ENCODE data around the gene PLXNB3.

Gene PLXNB3

DNA sequence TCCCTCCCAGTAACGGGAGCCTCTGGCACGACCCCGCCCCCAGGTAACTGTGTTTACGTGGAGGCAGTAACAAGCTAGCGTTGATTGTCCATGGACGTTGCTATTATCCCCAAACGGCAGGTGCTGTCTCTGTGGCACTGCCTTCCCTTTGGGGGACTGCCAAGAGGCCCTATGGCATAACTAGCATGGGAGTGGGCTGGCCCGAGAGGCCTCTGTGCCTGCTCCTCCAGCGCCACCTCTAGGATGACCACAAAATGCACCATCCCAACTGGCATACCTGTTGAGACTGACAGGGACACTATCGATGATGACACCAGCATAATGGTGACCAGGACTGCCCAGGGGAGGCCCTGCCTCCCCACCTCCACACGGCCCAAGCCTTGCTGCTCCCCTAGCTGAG, 18.3 kb downstream of the PLXNB3 start:
- DNase-seq (ENCODE audit: low read depth) = no peak

DNA sequence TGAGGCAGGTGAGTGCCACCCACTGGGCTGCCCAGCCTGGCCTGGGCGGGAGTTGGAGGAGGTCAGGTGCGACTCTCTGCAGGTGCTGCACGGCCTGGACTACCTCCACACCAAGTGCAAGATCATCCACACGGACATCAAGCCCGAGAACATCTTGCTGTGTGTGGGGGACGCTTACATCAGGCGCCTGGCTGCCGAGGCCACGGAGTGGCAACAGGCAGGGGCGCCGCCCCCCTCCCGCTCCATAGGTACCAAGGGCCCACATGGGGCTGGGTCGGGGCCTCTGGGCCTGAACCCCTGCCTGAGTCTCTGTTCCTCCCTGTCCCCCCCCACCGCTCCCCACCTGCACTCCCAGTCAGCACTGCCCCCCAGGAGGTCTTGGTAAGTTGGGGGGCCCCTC, 18.8 kb downstream of the PLXNB3 start:
- DNase-seq (ENCODE audit: low read depth) = no peak
- TF ChIP-seq, protein P1, sequence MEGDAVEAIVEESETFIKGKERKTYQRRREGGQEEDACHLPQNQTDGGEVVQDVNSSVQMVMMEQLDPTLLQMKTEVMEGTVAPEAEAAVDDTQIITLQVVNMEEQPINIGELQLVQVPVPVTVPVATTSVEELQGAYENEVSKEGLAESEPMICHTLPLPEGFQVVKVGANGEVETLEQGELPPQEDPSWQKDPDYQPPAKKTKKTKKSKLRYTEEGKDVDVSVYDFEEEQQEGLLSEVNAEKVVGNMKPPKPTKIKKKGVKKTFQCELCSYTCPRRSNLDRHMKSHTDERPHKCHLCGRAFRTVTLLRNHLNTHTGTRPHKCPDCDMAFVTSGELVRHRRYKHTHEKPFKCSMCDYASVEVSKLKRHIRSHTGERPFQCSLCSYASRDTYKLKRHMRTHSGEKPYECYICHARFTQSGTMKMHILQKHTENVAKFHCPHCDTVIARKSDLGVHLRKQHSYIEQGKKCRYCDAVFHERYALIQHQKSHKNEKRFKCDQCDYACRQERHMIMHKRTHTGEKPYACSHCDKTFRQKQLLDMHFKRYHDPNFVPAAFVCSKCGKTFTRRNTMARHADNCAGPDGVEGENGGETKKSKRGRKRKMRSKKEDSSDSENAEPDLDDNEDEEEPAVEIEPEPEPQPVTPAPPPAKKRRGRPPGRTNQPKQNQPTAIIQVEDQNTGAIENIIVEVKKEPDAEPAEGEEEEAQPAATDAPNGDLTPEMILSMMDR (IDR thresholded peaks at IDR 0.05; ENCODE audit: low read length, missing control alignments) = no peak
- H3K4me3 ChIP-seq (replicated peaks; ENCODE audit: low read depth, low read length) = no peak overlapping the region

More for the DNA sequence above, 18.3 kb downstream of the PLXNB3 start:
- TF ChIP-seq, protein P1 (IDR thresholded peaks at IDR 0.05; ENCODE audit: low read length, missing control alignments) = no peak
- H3K4me3 ChIP-seq (replicated peaks; ENCODE audit: low read depth, low read length) = no peak overlapping the region

DNA sequence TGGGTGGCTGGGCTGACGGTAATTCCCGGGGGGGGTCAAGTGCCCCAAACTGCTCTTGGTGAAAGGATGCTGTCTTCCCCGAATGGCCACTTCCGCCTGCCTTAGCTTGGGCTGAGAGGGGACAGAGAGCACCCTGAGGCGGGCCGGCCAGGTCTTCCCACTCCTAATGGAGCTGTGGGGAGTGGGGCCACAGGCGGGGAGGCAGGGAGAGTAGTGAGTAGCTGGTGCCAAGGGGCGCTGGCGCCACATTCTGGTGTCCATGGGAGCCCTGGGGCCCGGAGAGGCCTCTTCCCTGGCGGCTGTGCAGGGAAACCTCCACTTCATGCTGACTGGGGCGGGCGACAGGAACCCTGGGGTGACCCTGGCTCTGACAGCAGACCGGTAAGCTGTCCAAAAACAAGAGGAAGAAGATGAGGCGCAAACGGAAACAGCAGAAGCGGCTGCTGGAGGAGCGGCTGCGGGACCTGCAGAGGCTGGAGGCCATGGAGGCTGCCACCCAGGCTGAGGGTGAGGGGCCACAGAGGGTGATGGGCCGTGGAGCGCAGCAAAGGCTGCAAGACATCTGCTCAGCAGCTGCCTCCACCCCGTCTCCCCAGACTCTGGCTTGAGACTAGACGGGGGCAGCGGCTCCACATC, 19.4 kb downstream of the PLXNB3 start:
- TF ChIP-seq, protein P1 (IDR thresholded peaks at IDR 0.05; ENCODE audit: low read length, missing control alignments) = no peak
- no peak for DNase-seq (ENCODE audit: low read depth)
- H3K4me3 ChIP-seq (replicated peaks; ENCODE audit: low read depth, low read length) = no peak overlapping the region

DNA sequence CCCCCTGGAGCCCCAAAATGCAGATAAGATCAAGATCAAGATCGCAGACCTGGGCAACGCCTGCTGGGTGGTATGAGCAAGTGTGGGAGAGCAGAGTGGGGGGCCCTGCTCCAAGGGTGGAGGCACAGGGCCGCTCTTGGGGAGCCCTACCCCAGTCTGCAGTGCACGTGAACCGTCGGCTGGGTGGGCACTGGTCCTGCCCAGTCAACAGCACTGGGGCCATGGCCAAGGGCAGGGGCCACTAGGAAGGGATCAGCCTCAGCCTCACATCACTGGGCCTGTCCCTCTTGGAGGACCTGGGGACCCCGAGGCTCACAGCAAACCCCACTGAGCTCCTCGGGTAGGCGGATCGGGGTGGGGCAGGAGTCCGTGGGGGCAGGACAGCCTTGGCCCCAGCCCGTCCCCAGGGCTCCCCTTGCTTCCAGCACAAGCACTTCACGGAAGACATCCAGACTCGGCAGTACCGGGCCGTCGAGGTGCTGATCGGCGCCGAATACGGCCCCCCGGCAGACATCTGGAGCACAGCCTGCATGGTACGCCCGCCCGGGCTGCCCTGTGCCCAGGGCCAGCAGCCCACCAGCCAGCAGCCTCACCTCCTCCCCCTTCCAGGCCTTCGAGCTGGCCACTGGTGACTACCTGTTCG, 20.4 kb downstream of the PLXNB3 start:
- DNase-seq (ENCODE audit: low read depth) = no peak
- TF ChIP-seq, protein P1 (IDR thresholded peaks at IDR 0.05; ENCODE audit: low read length, missing control alignments) = no peak
- H3K4me3 ChIP-seq (replicated peaks; ENCODE audit: low read depth, low read length) = no peak overlapping the region

DNA sequence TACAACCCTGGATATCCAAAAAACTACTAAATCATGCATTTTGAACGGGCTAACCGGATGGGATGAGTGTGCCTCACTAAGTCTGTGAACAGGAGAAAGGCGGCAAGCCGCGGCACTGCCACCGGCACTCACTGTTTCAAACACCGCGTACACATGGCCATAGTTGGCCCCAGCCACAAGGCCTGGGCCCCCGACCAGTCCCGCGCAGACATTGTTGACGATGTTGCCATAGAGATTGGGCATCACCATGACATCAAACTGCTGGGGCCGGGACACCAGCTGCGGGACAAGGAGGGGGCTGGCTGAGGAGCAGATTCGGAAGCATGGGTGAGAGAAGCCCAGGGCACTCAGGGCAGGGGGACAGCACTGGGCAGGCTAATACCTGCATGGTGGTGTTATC, 22.6 kb downstream of the PLXNB3 start:
- DNase-seq (ENCODE audit: low read depth) = no peak
- no peak overlapping the region for H3K4me3 ChIP-seq (replicated peaks; ENCODE audit: low read depth, low read length)
- TF ChIP-seq, protein P1 (IDR thresholded peaks at IDR 0.05; ENCODE audit: low read length, missing control alignments) = no peak

DNA sequence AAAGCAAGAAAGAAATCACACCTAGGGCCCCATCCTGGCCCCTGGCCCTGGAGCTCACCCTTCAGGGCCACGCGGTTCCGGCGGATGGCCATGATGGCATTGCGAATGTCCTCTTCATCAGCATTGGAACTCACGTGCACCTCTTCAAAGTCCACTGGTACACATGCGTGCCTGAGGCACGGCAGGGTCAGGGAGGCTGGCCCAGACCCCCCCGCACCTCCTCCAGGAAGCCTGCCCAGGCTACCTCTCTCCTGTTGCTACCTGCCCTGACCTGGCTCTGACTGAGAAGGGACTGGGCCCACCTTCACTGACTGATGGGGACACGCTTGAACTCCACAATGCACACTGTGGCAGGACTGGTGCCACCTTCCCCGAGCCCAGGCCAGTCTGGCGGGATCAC, 25.6 kb downstream of the PLXNB3 start:
- TF ChIP-seq, protein P1 (IDR thresholded peaks at IDR 0.05; ENCODE audit: low read length, missing control alignments) = no peak
- no peak for DNase-seq (ENCODE audit: low read depth)
- no peak overlapping the region for H3K4me3 ChIP-seq (replicated peaks; ENCODE audit: low read depth, low read length)
